Activated naive CD4-positive, alpha-beta T cell treated with anti-CD3 and anti-CD28 coated beads, Interleukin-2, amount 50 U/mL, for 72 hours (primary cell): ENCODE results near the gene ACY1. TPM values are rescaled to one million over a fixed set of nuclear protein-coding genes. Genes with fewer than 3 reads are reported as not detected.

Source experiments
- ATAC-seq, 2 donors: fragments of 150-1000 bp; cut with Tn5 transposase; 2 replicates each; pipeline ENCODE4 v1.10.0; 2021; ENCODE audit warnings: mild to moderate bottlenecking in 2 of 2, moderate library complexity in 2 of 2
- DNase-seq, 2 donors: peaks; one replicate each; pipeline ENCODE4 v3.0.0; 2021 to 2022; ENCODE audit warnings: low spot score in 2 of 2
- H3K27ac Mint-ChIP-seq, 2 donors: one replicate each; pipeline ENCODE4 v1.8.0; 2022; ENCODE audit warnings: mild to moderate bottlenecking in 2 of 2, mixed read lengths in 2 of 2
- H3K36me3 Mint-ChIP-seq, 2 donors: one replicate each; pipeline ENCODE4 v1.8.0; 2022; ENCODE audit warnings: mixed read lengths in 2 of 2
- H3K9me3 Mint-ChIP-seq, 2 donors: one replicate each; pipeline ENCODE4 v1.8.0; 2022; ENCODE audit warnings: mixed read lengths in 2 of 2
- total RNA-seq, 2 donors: library from RNA; stranded (reverse); gene quantifications; one replicate each; pipeline ENCODE4 v1.2.3, GENCODE V29; 2022

Gene ACY1
- total RNA-seq, 2 donors from 2014 or later = 54.7 to 78.5 TPM

DNA sequence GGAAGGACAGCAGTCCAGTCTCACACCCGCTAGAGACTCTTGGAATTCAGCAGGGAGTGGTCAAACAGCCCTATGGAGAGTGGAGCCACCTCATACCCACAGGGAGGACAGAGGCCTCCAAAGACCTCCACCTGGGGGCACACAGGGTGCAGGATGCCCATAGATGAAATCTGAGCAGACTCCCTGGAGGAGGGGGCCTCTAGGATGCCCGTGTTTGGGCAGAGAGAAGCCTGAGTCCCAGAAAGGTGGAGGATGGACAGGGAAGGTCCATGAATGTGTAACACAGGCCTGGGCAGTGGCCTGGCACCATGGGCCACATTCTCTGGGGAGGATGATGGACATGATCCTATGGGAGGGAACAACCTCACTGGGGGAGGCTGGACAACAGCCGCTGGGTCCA lies 51.3 kb downstream of the ACY1 start:
- DNase-seq (no peak), ATAC-seq (no peak)
- H3K36me3 Mint-ChIP-seq = no peaks in the 10 kb centered on the region
- no peaks in the 10 kb centered on the region for H3K9me3 Mint-ChIP-seq
- peak overlapping the region in 1 of 2 donors; percentile 23 for H3K27ac Mint-ChIP-seq

DNA sequence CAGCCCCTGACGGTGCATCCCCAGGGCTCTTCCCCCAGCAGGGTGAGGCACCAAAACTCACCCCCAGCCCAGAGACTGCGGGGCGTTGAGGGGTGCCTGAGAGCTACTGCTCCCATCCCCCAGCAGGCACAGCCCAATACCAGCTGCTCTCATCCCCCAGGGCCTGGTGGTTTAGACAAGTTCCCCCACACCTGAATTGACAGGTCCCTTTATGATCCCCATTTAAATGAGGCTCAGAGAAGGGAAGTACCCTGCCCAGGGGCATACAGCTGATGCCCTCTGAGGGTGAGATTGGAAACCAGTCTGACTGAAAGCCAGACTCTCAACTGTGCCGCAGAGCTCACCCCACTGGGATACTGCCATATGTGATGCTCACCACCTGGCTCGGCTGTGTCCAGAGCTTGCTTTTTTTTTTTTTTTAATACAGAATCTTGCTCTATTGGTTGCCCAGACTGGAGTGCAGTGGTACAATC lies 52.9 kb downstream of the ACY1 start:
- no peaks in the 10 kb centered on the region for H3K9me3 Mint-ChIP-seq
- no peak for DNase-seq
- no peaks in the 10 kb centered on the region for H3K36me3 Mint-ChIP-seq
- peak in 1 of 2 donors; percentile 28 for ATAC-seq
- H3K27ac Mint-ChIP-seq = no peak overlapping the region

DNA sequence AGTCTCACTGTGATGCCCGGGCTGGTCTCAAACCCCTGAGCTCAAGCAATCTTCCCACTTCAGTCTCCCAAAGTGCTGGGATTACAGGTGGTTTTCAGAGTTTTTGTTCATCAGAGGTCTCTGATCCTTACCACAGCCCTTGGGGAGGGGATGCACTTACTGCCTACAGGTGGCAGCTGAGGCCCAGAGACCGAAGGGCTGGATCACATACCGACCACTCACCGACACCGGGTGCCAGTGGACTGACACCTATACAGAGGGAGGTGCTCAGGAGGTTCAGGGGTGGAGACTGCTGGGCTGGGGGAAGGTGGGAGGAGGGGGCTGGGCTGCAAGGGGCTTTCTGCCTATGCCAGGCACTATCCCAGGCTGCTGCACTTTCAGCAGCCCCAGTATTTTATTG lies 53.5 kb downstream of the ACY1 start:
- DNase-seq (no peak), ATAC-seq (peak in 1 of 2 donors; percentile 49)
- no peaks in the 10 kb centered on the region for H3K36me3 Mint-ChIP-seq
- no peaks in the 10 kb centered on the region for H3K9me3 Mint-ChIP-seq
- no peak overlapping the region for H3K27ac Mint-ChIP-seq

- Mint-ChIP-seq H3K27ac (no peak overlapping the region), H3K36me3 (no peaks in the 10 kb centered on the region), H3K9me3 (no peaks in the 10 kb centered on the region)
- DNase-seq (no peak), ATAC-seq (no peak)
Observed at GRCh38 chr3:52037291-52037690, 54.0 kb downstream of the ACY1 start.

DNA sequence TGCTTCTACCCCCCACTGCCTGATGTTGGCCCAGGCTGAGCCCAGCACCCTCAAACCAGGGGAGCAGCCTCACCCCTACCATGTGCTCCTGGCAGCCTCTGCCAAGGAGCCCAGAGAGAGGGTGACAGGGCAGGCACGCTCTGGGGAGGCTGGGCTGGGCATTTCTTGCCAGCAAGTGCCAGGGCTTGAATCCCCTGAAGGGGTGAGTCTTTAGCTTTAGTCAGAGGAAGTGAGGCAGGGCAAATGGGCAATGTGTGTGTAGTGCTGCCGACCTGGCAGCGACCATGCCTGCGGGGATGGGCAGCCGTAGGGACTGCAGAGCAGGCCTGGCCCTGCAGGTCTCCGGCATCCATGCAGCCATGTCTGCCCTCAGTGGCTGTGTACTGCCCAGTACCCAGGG lies 54.9 kb downstream of the ACY1 start:
- Mint-ChIP-seq H3K36me3 (no peaks in the 10 kb centered on the region), H3K27ac (no peak overlapping the region), H3K9me3 (no peaks in the 10 kb centered on the region)
- DNase-seq (no peak), ATAC-seq (no peak)

Other genes starting within 250 kb of the ACY1 start
- not detected for gene IQCF6, start 204.3 kb upstream of the ACY1 start, total RNA-seq
- not detected for gene IQCF2, start 121.9 kb upstream of the ACY1 start, total RNA-seq
- gene IQCF5, start 107.9 kb upstream of the ACY1 start, total RNA-seq = not detected
- not detected for gene IQCF1, start 80.2 kb upstream of the ACY1 start, total RNA-seq
- 10 to 100 TPM; 23.6 to 33.0 TPM for gene RRP9, start 41.6 kb upstream of the ACY1 start, total RNA-seq
- 10 to 100 TPM; 17.0 to 18.6 TPM for gene PARP3, start 41.2 kb upstream of the ACY1 start, total RNA-seq
- not detected for gene GPR62, start 28.2 kb upstream of the ACY1 start, total RNA-seq
- 10 to 100 TPM; 11.3 to 14.3 TPM for gene PCBP4, start 16.1 kb upstream of the ACY1 start, total RNA-seq
- 10 to 100 TPM; 21.4 to 62.4 TPM for gene ABHD14B, start 9.5 kb upstream of the ACY1 start, total RNA-seq
- gene ABHD14A, start 8.5 kb upstream of the ACY1 start, total RNA-seq = 1 to 10 TPM; 7.7 to 9.0 TPM
- 1,000 to 10,000 TPM; 1,489 to 1,761 TPM for gene RPL29, start 12.4 kb downstream of the ACY1 start, total RNA-seq
- 10 to 100 TPM; 10.8 to 17.5 TPM for gene DUSP7, start 73.0 kb downstream of the ACY1 start, total RNA-seq
- gene POC1A, start 170.9 kb downstream of the ACY1 start, total RNA-seq = 10 to 100 TPM; 28.8 to 32.2 TPM
- 10 to 100 TPM; 56.1 to 72.0 TPM for gene ALAS1, start 214.6 kb downstream of the ACY1 start, total RNA-seq
- gene TLR9, start 242.1 kb downstream of the ACY1 start, total RNA-seq = under 1 TPM; 0.18 to 0.86 TPM